Ishikawa (cell line): ENCODE results near the gene PDCD6IP.

Experiments
- CEBPB ChIP-seq: IDR thresholded peaks from 2 replicates; pipeline ENCODE4 v1.6.1; 2012
- CREB1 ChIP-seq: IDR thresholded peaks from 2 replicates; pipeline ENCODE4 v1.6.1; 2012; ENCODE audit warnings: low read depth
- EGR1 ChIP-seq: IDR thresholded peaks from 2 replicates; pipeline ENCODE4 v1.6.1; 2012
- EP300 ChIP-seq: IDR thresholded peaks from 2 replicates; pipeline ENCODE4 v1.6.1; 2012; ENCODE audit warnings: borderline replicate concordance
- FOXM1 ChIP-seq: IDR thresholded peaks from 2 replicates; pipeline ENCODE4 v1.6.1; 2012; ENCODE audit warnings: low read depth, borderline replicate concordance
- MAX ChIP-seq: IDR thresholded peaks from 2 replicates; pipeline ENCODE4 v1.6.1; 2012
- NFIC ChIP-seq: IDR thresholded peaks from 2 replicates; pipeline ENCODE4 v1.6.1; 2012
- RAD21 ChIP-seq: IDR thresholded peaks from 2 replicates; pipeline ENCODE4 v1.6.1; 2012; ENCODE audit warnings: low read depth
- REST ChIP-seq: IDR thresholded peaks from 2 replicates; pipeline ENCODE4 v1.6.1; 2012; ENCODE audit warnings: low read depth, mild to moderate bottlenecking
- TAF1 ChIP-seq: IDR thresholded peaks from 2 replicates; pipeline ENCODE4 v1.6.1; 2012; ENCODE audit warnings: low read depth, mild to moderate bottlenecking
- TCF12 ChIP-seq: IDR thresholded peaks from 2 replicates; pipeline ENCODE4 v1.6.1; 2012; ENCODE audit warnings: low read depth
- TEAD4 ChIP-seq: IDR thresholded peaks from 2 replicates; pipeline ENCODE4 v1.6.1; 2012
- USF1 ChIP-seq: IDR thresholded peaks from 2 replicates; pipeline ENCODE4 v1.6.1; 2012
- YY1 ChIP-seq: IDR thresholded peaks from 2 replicates; pipeline ENCODE4 v1.6.1; 2012; ENCODE audit warnings: low read depth
- ZBTB7A ChIP-seq: IDR thresholded peaks from 2 replicates; pipeline ENCODE4 v1.6.1; 2012; ENCODE audit warnings: low read depth

The PDCD6IP gene

GRCh38 chr3:33779751-33780150 lies 18.7 kb upstream of the PDCD6IP start:
- TF ChIP-seq RAD21 (no peak), TAF1 (no peak), REST (no peak), USF1 (no peak), EP300 (no peak), YY1 (no peak)

GRCh38 chr3:33786565-33787327 lies 11.7 kb upstream of the PDCD6IP start:
- TF ChIP-seq FOXM1 (no peak), TAF1 (no peak), NFIC (no peak), MAX (no peak), REST (no peak), TCF12 (no peak), CEBPB (no peak), ZBTB7A (no peak), YY1 (no peak), EP300 (no peak), CREB1 (no peak)

- TF ChIP-seq MAX (no peak), RAD21 (peak; percentile 88), USF1 (no peak), ZBTB7A (no peak)
Measured at GRCh38 chr3:33787328-33788009, 11.0 kb upstream of the PDCD6IP start.

GRCh38 chr3:33789183-33789954 lies 9.1 kb upstream of the PDCD6IP start:
- no peak for TF ChIP-seq EGR1
- no peak for TF ChIP-seq RAD21
- TF ChIP-seq REST: no peak
- no peak for TF ChIP-seq YY1
- TF ChIP-seq NFIC: no peak
- no peak for TF ChIP-seq TCF12
- no peak for TF ChIP-seq ZBTB7A
- no peak for TF ChIP-seq FOXM1
- no peak for TF ChIP-seq TAF1
- no peak for TF ChIP-seq CEBPB
- no peak for TF ChIP-seq EP300
- no peak for TF ChIP-seq MAX
- no peak for TF ChIP-seq CREB1
- no peak for TF ChIP-seq USF1
- no peak for TF ChIP-seq TEAD4
